Upper lobe of left lung (tissue), 4 donors: Measurements from ENCODE around the gene BPIFB1.

Experiments
- CTCF ChIP-seq, 6 experiments: fragments of 450-650 bp in 4 of 6; fragments of 200-600 bp in 2 of 6; sonication (generic) in 2 of 6; IDR thresholded peaks; one replicate each; pipeline ENCODE4 v1.5.1; 2016 to 2019; ENCODE audit warnings: antibody characterized with exemption in 6 of 6
- EP300 ChIP-seq, 4 donors: sonication (generic); formaldehyde crosslinking; IDR thresholded peaks; one replicate each; pipeline ENCODE4 v1.5.1; 2017; ENCODE audit warnings: antibody characterized with exemption in 4 of 4, control low read depth in 2 of 4
- POLR2A ChIP-seq, 4 donors: fragments of 450-650 bp; IDR thresholded peaks; one replicate each; pipeline ENCODE4 v1.5.1; 2016 to 2017; ENCODE audit warnings: antibody characterized with exemption in 4 of 4, mild to moderate bottlenecking in 2 of 4
- POLR2AphosphoS5 ChIP-seq, 2 donors: sonication (generic); formaldehyde crosslinking; IDR thresholded peaks; one replicate each; pipeline ENCODE4 v1.5.1; 2017; ENCODE audit warnings: antibody characterized with exemption in 2 of 2

GRCh38 chr20:33291416-33291815, 8.4 kb downstream of the BPIFB1 start:
- TF ChIP-seq EP300 (IDR thresholded peaks at IDR 0.05): no peak
- TF ChIP-seq POLR2A (IDR thresholded peaks at IDR 0.05): no peak
- no peak for TF ChIP-seq CTCF (IDR thresholded peaks at IDR 0.05)
- TF ChIP-seq POLR2AphosphoS5 (IDR thresholded peaks at IDR 0.05): no peak
